GM12891 (cell line): ENCODE measurements around the gene IFI27L2.

Experiments
- POLR2A ChIP-seq: IDR thresholded peaks from 2 replicates; pipeline ENCODE4 v1.6.1; 2011; ENCODE audit warnings: low read depth, low read length, control low read depth
- SPI1 ChIP-seq: IDR thresholded peaks from 2 replicates; pipeline ENCODE4 v1.6.1; 2011; ENCODE audit warnings: low read depth, low read length, control low read depth
- TAF1 ChIP-seq: IDR thresholded peaks from 2 replicates; pipeline ENCODE4 v1.6.1; 2011; ENCODE audit warnings: low read depth, low read length, control low read depth

DNA sequence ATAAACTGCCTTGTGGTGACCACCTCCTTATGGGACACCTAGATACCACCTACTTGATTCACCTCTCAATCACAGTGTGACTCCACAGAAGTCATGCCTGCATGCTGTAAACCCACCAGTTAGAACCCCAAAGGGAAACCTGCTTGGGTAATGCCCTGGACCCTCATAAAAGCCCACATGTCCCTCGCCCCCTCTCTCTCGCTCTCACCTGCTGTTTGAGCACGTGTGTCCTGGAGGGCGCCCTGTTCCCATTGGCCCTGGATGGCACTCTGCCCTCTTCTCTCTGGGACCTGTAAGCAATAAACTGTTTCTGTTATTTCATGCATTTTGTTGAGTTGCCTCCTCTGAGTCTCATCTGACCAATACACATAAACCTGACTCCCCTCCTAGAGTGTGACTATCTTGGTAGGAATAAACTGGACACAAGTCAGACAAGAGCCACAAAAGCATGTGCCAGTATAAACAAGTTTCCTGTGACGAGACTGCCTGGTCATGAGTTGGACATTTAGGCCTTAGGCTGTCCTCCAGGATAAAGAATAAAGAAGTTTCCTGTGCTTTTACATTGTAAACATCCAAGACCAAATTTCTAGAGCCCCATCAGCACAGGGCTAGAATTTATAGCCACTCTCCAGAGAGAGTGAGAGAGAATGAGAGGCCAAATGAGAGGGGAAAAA, 8.6 kb downstream of the IFI27L2 start:
- TF ChIP-seq POLR2A (no peak), SPI1 (no peak), TAF1 (no peak)
